GM12878 (cell line): ENCODE data around the gene TEPSIN. TPM values are rescaled to one million over a fixed set of nuclear protein-coding genes. Genes with fewer than 3 reads are reported as not detected.
A peak's percentile ranks its signal among the peaks of the same experiment; 100 is the strongest.

ENCODE experiments used
- ATF3 ChIP-seq: IDR thresholded peaks from 2 replicates; pipeline ENCODE4 v1.6.1; 2011; ENCODE audit warnings: low read depth, mild to moderate bottlenecking, low read length, moderate library complexity, borderline replicate concordance; ENCODE audit errors: extremely low read depth
- ATF7 ChIP-seq: fragments of 450-650 bp; IDR thresholded peaks from 2 replicates; pipeline ENCODE4 v1.6.1; 2016; ENCODE audit warnings: low read depth, mild to moderate bottlenecking
- BCLAF1 ChIP-seq: fragments of 450-650 bp; IDR thresholded peaks from 2 replicates; pipeline ENCODE4 v1.6.1; 2017; ENCODE audit warnings: antibody characterized with exemption, mild to moderate bottlenecking, moderate library complexity
- BMI1 ChIP-seq: fragments of 450-650 bp; IDR thresholded peaks from 2 replicates; pipeline ENCODE4 v1.6.1; 2016; ENCODE audit warnings: mild to moderate bottlenecking, moderate library complexity, borderline replicate concordance
- CBX5 ChIP-seq: sonication (generic); IDR thresholded peaks from 2 replicates; pipeline ENCODE4 v1.6.1; 2016; ENCODE audit warnings: low read depth, moderate library complexity, mild to moderate bottlenecking, inconsistent platforms
- CREB1 ChIP-seq: IDR thresholded peaks from 2 replicates; pipeline ENCODE4 v1.6.1; 2012; ENCODE audit warnings: low read depth, mild to moderate bottlenecking, inconsistent platforms
- CREM ChIP-seq: IDR thresholded peaks from 2 replicates; pipeline ENCODE4 v1.6.1; 2014; ENCODE audit warnings: antibody characterized with exemption, low read depth
- ESRRA ChIP-seq: IDR thresholded peaks from 2 replicates; pipeline ENCODE4 v1.6.1; 2012; ENCODE audit warnings: mild to moderate bottlenecking, low read length, improper control_type of control experiment
- HDAC2 ChIP-seq: fragments of 200-600 bp; sonication (generic); IDR thresholded peaks from 2 replicates; pipeline ENCODE4 v1.6.1; 2017
- IKZF2 ChIP-seq, 2 experiments: fragments of 450-650 bp; IDR thresholded peaks; 2 replicates each; pipeline ENCODE4 v1.6.1; 2017; ENCODE audit warnings: mild to moderate bottlenecking in 2 of 2, moderate library complexity in 2 of 2
- JUNB ChIP-seq: IDR thresholded peaks from 2 replicates; pipeline ENCODE4 v1.6.1; 2016; ENCODE audit warnings: antibody characterized with exemption, mild to moderate bottlenecking
- LARP7 ChIP-seq: fragments of 450-650 bp; IDR thresholded peaks from 2 replicates; pipeline ENCODE4 v1.6.1; 2017; ENCODE audit warnings: mild to moderate bottlenecking
- NBN ChIP-seq: fragments of 450-650 bp; IDR thresholded peaks from 2 replicates; pipeline ENCODE4 v1.6.1; 2016
- NFIC ChIP-seq: IDR thresholded peaks from 2 replicates; pipeline ENCODE4 v1.6.1; 2012; ENCODE audit warnings: low read depth, mild to moderate bottlenecking, inconsistent platforms, low read length, moderate library complexity
- POLR2A ChIP-seq: IDR thresholded peaks from 2 replicates; pipeline ENCODE4 v1.6.1; 2011; ENCODE audit warnings: low read depth, mild to moderate bottlenecking, low read length
- RB1 ChIP-seq: fragments of 450-650 bp; formaldehyde crosslinking; IDR thresholded peaks from 2 replicates; pipeline ENCODE4 v1.6.1; 2017; ENCODE audit warnings: mild to moderate bottlenecking, borderline replicate concordance
- SIX5 ChIP-seq: IDR thresholded peaks from 2 replicates; pipeline ENCODE4 v1.6.1; 2011; ENCODE audit warnings: mild to moderate bottlenecking, low read depth, low read length, moderate library complexity; ENCODE audit not compliant: severe bottlenecking
- SMARCA5 ChIP-seq: fragments of 450-650 bp; IDR thresholded peaks from 2 replicates; pipeline ENCODE4 v1.6.1; 2017; ENCODE audit warnings: mild to moderate bottlenecking
- SRF ChIP-seq, 2 experiments: IDR thresholded peaks; 2 replicates each; pipeline ENCODE4 v1.6.1; 2011; ENCODE audit warnings: low read depth in 2 of 2, low read length in 2 of 2, mild to moderate bottlenecking in 1 of 2, moderate library complexity in 1 of 2
- TBL1XR1 ChIP-seq: IDR thresholded peaks from 2 replicates; pipeline ENCODE4 v1.6.1; 2012; ENCODE audit warnings: low read depth, low read length, improper control_type of control experiment
- TCF12 ChIP-seq: IDR thresholded peaks from 2 replicates; pipeline ENCODE4 v1.6.1; 2011; ENCODE audit warnings: low read depth, mild to moderate bottlenecking, low read length
- ZNF687 ChIP-seq: fragments of 450-650 bp; IDR thresholded peaks from 2 replicates; pipeline ENCODE4 v1.6.1; 2017; ENCODE audit warnings: mild to moderate bottlenecking, moderate library complexity
- polyA plus RNA-seq, 11 experiments: library from polyadenylated mRNA; depleted of rRNA in 4 of 11; unstranded in 6 of 11; stranded (reverse) in 5 of 11; fragments of >200 nt; fragmentation: Nextera tagmentation in 4 of 11; fragmentation: Illumina TruSeq in 1 of 11; extraction: Ambion mirVana in 4 of 11; extraction: Trizol in 1 of 11; gene quantifications; 1 replicate in 1 of 11; 2 replicates in 10 of 11; pipeline versions ENCODE4 v1.2.1 to v1.2.3, GENCODE V29; 2011 to 2016; ENCODE audit warnings: inconsistent platforms in 2 of 11, missing spikeins in 2 of 11, low read depth in 1 of 11
- total RNA-seq, 4 experiments: library from RNA; depleted of rRNA in 3 of 4; stranded (reverse); fragments of >200 nt in 3 of 4; fragmentation: Illumina TruSeq in 1 of 4; extraction: Trizol in 1 of 4; gene quantifications; 2 replicates each; pipeline versions ENCODE4 v1.2.1 to v1.2.3, GENCODE V29; 2013 to 2021
- TF ChIP-seq, protein P1 (sequence below): fragments of 450-650 bp; conservative IDR thresholded peaks from 2 replicates; pipeline ENCODE4 v1.6.1; 2017; ENCODE audit warnings: mild to moderate bottlenecking, moderate library complexity

TEPSIN gene
- total and polyA plus RNA-seq, 10 of the 15 experiments (the other 5 are each of a cell fraction or from before 2014, with no cell fraction given): 0.87 to 36.7 (median 5.3) TPM

GRCh38 chr17:81222906-81223761 lies 15.7 kb downstream of the TEPSIN start, which contains the start of gene CEP131 (continued):
- TF ChIP-seq BCLAF1 (no peak), LARP7 (peak; percentile 69), RB1 (peak; percentile 95; the same call in 1 of the 2 replicates), ATF3 (no peak), JUNB (no peak), ZNF687 (peak; percentile 92), ATF7 (no peak), CBX5 (no peak), SRF (IDR thresholded peaks at IDR 0.05; ENCODE audit: low read depth in 2 of 2, low read length in 2 of 2) (no peak), ESRRA (no peak), NBN (0 out of 2 replicates have a peak, but pooled peaks have one; percentile 58), TBL1XR1 (no peak), SMARCA5 (0 out of 2 replicates have a peak, but pooled peaks have one; percentile 13), NFIC (no peak), CREM (peak; percentile 88), SIX5 (no peak), CREB1 (peak; percentile 92), IKZF2 (IDR thresholded peaks at IDR 0.05) (0 out of 4 replicates have a peak, but pooled peaks of 1 of the 2 experiments have one; percentile 23), POLR2A (peak; percentile 46; the same call in 1 of the 2 replicates), BMI1 (no peak), TCF12 (0 out of 2 replicates have a peak, but pooled peaks have one; percentile 27), HDAC2 (no peak)
- TF ChIP-seq, protein P1, sequence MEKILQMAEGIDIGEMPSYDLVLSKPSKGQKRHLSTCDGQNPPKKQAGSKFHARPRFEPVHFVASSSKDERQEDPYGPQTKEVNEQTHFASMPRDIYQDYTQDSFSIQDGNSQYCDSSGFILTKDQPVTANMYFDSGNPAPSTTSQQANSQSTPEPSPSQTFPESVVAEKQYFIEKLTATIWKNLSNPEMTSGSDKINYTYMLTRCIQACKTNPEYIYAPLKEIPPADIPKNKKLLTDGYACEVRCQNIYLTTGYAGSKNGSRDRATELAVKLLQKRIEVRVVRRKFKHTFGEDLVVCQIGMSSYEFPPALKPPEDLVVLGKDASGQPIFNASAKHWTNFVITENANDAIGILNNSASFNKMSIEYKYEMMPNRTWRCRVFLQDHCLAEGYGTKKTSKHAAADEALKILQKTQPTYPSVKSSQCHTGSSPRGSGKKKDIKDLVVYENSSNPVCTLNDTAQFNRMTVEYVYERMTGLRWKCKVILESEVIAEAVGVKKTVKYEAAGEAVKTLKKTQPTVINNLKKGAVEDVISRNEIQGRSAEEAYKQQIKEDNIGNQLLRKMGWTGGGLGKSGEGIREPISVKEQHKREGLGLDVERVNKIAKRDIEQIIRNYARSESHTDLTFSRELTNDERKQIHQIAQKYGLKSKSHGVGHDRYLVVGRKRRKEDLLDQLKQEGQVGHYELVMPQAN: no peak
